DLD1 (cell line): ENCODE data around the gene DCP1B.

Experiments
- in situ Hi-C: cut with HindIII; loops from 2 replicates; pipeline ENCODE4 v1.10.0; 2017; ENCODE audit warnings: low sequenced_read_pairs

DCP1B gene

DNA sequence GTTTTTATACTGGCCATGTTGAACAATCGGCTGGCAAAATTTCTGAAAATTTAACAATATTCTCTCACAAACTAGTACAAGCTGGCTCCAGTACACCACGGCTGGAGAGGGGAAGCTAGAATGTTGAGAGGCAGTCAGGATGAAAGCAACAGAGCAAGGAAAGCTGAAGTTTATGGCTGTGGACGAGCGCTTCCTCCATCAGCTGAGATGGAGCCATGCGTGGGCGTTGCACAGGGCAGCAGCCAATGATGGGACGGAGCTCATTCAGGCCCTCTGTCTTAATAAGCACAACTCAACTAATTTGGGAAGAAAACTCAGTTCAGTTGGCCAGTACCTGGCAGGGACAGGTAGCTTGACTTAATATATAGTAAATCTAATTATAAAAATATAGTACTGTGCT is 14.1 kb upstream of the DCP1B start:
- in situ Hi-C loops, result no loop called here

DNA sequence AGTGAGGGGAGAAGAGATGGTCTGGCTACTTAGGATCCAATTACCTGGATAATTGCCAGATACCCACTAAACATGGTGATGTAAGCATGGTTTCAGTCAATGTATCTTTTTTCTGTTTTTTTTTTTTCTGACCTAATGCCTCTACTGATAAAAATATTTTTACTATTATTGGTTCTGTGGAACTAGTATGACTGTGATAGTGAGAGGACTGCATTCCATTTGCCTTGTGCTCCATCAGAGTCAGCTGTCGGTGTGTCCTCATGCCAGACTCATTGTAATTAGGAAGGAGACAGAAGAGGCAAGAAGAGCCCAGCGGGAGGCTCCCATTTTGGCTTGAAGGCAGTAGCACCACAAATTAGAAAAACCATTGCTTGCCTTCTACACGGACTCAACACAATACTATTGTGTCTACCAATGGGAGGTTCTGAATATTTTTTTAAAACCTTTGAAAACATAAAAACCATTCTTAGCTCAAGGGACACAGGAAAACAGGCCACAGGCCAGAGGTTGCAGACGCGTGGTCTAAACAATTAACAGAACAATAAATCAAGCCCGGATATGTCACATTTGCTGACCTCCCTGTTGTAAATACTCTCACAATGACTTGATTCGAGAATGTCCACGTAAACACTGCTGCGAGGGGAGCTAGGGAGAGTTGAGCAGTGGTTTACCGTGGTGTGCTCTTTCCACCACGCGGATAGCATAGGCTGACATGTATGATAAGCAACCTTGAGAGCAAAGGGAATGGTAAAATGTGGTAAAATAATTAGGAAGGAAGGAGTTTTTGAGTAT is 13.5 kb upstream of the DCP1B start:
- in situ Hi-C loops, result no loop called here

DNA sequence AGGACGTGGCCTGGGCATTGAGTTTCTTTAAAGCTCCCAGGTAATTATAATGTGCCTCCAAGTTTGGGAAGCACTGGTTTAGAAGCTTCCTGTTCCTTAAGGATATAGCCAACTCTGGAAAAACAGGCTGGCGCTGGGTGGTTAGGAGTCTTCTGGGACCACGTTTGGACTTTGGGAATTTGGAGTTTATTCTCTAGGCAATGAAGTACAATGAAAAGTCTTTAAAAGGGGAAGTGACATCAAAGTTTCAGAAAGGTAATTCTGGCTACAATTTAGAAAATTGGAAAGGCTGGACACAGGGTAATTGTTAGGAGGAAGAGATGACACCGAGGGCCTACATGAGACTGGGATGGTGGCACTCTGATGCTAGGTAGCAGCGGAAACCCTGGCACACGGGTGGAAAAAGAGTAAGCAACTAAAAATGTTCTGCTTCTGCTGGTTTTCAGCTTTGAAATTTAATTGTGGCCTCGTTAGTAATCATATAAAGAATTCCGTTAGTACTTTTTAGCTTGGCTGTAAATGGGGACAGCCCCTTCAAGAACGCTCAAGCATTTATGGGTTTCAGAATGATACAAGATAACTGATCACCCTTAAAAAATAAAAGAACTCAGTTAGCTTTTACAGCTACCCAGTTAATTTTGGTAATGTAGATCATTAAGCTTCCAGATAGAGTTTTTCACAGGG is 12.7 kb upstream of the DCP1B start:
- in situ Hi-C loops, result no loop called here

DNA sequence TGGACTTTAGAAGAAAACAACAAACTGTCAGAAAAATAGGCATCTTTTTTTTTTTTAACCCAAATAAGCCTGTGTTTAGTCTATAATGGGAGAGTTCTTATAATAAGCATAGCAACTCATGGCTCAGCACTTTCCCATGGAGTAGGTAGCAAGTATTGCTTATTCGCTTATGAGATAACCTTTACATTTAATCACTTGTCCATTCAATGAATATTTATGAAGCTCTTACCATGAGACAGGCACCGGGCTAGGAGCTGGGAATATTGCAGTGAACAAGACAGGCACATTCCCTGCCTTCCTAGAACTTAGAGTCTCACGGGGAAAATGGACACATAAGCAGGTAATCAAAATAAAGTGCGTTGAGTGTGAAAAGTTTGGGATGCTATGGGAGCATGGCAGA is 10.0 kb upstream of the DCP1B start:
- in situ Hi-C loops, result no loop called here

DNA sequence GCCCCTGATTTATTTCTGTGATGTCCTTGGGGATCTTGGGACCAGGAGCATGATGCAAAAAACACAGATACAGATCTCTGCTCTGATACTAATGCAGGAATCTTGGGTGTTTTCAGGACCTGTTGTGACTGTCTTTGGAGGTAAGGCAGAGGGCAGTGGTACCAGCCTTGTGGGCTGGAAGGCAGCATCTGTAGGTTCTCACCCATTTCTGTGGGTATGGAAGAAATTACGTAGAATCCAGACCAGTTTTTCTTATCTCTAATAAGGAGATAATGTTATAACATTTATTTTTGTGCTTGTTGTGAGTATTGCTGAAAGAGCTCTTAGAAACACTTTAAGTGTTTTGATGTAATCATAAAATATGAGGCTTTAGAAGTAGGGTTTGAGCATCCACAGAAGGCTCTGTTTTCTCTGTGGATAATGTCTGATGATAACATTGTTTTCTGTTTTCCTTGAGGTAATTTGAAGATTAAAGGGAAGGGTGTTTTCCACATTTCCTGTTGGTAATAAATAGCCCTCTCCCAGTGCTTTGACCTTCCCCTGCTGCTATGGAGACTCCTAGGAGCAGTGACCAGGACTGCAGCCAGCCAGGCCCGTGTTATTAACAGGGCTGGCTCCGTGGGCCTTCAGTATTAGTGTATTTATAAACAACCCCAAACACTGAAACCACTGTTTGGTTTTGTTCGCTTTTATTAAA is 9.4 kb upstream of the DCP1B start:
- in situ Hi-C loops, result no loop called here

DNA sequence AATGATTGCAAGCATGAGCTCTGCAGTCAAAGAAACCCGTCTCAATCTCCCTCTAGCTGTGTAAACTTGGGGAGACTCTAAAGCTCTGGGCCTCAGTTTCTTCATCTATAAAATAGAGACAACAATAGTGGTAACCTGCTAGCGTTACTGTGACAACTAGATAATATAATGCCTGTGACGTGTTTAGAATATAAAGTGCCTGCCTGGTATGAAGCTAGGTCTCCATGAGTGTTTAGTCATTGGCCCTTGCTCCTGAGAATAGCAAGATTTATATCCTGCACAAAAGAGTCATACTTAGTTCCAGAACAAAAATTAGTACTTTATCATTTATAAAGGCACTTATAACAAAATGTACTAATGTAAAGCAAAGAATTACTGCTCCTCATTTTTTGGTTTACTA is 8.8 kb upstream of the DCP1B start:
- in situ Hi-C loops, result no loop called here

DNA sequence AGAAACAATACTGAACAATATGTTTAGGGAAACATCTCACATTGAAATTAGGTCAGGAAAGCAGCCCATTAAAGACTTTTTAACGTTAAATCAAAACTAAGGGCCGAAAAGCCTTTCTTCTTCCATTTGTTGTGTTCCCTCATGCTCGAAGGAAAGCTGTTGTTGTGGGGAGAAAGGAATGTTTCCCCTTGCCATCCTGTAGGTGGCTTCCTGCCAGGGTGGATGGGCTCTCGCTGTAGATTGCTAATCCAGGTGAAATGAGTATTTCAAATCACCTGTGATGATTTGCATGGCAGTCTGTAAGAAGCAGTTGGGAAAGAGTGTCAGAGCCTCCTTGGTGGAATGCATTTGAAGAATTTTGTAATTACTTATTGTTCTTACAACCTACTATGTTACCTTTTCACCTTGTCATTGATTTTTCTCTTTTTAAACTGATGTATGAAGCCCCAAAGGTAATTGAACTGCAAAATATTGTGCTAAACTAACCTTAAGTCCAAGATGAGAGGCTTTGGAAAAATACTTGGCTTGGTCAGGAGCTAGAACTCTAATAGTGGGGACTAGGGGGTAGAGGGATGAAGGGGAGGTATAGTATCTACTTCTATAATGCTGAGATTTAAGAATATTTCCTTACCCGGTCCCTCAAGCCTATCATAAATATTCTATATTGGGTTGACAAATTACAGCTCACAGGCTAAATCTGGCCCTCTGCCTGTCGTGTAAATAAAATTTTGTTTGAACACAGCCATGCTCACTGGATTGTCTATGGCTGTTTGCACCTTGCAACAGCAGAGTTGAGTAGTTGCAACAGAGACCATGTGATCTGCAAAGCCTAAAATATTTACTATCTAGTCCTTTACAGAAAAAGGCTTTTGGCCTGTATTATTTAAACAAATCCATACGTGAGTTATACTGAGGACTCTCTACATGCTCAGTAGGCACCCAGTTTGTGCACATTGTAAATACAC is 7.7 kb upstream of the DCP1B start:
- in situ Hi-C loops, result no loop called here

DNA sequence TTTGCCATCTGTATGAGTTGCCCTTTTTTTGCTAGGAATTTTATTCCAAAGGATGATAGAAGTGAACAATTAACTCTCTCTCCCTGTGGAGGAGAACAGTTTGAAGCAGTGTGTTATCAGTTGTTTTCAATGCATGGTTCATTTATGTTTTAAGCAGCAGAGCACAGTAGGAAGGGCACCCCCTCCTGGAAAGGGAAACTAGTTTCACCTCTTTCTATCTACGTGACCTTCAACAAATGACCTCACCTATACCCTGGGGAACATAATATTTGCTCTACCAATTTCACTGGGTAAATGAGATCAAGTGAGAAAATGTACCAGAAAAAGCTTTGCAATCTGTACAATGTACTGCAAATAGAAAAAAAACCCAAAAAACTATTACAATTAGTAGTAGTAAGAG is 5.4 kb upstream of the DCP1B start:
- in situ Hi-C loops, result no loop called here

DNA sequence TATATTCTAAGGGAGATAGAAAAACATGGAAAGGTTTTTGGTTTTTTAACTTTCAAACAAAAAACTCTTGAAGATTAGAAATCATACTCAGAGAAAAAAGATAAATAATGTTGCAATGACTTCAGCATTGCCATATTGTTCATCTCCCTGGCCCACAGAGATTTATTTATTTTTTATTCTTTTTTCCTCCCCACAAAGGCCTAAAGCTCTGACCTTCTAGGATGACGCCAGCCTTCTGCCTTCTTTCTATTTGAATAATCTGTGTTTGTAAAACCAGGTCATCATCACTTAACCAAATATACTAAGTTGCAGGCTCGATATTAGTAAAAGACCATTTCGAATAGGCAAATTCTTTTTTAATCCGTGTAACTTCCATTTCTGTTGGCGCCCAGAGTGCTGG is 4.4 kb upstream of the DCP1B start:
- in situ Hi-C loops, result no loop called here

DNA sequence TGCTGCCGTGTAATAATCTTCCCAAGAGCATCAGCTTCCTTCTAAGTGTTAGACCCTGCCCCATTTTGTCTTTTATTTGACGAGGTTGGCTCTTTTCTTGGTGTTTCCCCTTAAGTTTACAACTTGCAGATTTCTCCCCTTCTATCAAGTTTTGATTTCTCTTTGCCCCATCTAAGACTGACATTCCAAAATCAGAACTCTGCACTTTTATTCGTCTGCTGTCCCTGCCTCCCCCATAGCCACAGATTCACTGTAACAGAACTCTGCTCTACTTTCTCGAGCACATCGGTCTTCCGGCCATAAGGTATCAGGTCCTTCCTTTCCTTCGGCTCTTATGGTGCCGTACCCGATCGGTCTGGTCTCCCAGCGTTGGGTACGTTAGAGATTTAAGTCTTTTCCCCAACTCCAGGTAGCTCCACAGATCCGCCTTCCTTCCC is 563 bp downstream of the DCP1B start:
- in situ Hi-C loops, result no loop called here

DNA sequence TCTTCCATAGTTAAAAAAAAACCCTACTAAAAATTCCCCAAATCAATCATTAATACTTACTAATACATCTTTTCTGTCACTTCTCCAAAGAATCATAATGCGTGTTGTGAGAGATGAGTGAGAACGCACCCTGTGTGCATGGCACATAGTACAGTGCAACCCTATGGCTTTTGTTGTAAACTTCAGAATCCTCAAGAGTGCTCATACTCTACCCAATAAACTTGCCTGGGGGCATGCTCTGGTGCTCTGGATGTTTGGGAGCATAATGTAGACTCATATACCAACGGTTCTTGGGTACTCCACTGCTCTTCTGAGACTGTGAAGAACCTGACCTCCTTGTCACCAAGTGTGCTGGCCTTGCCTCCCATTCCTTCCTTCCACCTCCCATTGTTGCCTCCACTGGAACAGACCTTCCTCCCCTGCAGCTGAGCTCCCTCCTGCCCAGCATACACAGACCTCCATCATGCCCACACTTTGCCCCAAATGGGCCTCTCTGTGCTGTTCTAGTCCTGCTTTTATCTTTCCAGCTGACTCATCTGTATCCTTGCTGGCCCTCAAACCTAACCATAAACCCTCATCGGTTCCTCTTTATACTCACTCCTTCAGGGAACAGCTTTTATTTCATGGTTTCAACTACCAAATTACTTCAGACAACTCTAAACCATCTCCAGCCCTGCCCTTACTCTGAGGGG is 8.9 kb downstream of the DCP1B start:
- in situ Hi-C loops, result no loop called here

DNA sequence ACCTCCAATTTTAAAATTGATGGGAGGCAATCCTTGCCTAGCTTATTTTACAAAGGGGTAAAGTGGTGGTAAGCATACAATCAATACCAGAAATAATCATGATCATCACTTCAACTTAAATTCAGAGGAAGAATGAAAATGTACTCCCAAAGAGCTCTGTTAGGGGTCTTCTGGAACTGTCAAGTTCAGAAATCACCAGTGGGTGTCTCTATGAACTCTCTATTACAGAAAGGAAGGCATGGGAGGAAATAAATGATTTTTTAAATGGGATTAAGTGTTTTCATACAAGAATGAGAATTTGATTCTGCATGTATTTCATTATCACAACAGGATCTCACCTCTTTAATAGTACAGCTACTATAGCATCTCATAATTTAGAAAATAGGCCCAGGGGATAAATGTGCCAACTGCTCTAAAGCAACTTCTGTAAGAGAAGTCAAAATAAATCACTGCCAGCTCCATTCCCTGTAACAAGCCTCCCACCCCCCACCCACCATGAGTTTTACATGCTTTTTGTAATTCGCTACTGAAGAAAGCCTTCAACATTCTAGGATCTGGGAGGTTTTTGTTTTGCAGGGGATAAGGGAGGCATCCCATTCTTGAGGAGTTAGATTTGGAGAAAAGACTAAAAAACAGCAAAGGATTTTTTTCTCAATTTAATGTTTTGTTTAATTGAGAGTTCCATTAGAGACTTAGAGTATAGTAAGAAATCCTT is 9.7 kb downstream of the DCP1B start:
- in situ Hi-C loops, result no loop called here

DNA sequence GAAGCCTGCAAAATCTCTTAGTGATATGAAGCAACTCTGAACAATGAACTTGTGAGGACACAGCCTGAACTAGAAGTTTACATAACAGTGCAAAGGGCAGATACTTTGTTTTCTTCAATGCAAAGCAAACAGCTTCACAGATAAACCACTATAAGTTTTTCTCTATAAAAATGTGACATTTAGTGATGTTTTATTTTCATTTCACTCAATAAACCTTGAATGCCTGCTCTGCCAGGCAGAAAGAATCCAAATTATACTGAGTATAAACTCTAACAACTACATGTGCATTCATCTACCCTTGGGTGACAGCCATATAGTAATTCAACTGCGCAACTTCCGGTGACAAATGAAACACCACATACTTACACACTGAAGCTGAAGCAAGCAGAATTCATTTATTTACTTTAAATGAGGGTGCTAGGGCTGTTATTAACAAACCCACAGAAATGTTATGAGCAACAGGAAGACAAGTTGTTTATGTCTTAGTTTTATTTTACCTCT is 10.3 kb downstream of the DCP1B start:
- in situ Hi-C loops, result no loop called here

DNA sequence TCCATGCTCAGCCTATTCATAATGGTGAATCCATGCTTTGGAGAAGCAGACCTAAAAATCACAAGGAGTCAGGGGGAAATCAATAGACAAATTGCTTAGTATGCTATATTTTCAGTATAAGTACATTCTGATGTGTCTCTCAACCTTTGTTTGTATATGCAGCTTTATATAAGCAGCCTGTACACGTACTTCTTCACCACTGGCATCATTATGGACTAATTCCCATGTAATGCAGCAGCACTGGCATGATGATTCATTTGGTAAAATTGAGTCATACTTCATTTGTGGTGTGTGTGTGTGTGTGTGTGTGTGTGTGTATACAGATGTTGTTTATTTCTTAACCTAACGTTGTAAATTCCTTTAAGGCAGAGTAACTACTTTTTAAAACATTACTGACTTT is 10.9 kb downstream of the DCP1B start:
- in situ Hi-C loops, result no loop called here

DNA sequence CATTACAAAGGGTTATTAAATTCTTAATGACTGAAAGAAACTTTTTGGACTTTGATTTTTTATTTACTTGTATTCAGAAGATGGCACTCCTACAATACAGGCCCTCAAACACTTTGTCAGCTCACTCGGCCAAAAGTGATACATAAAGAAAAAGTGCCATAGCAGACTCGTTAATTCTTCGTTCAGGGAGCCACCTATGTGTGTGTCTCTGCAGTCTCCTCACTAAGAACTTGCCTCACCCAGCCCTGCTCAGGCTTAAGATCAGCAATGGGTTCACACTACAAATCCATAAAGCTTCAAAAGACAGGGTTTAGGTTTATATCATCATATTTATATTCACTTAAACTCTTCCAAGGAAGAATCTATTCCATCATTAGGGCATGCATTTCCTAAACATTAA is 11.5 kb downstream of the DCP1B start:
- in situ Hi-C loops, result no loop called here

DNA sequence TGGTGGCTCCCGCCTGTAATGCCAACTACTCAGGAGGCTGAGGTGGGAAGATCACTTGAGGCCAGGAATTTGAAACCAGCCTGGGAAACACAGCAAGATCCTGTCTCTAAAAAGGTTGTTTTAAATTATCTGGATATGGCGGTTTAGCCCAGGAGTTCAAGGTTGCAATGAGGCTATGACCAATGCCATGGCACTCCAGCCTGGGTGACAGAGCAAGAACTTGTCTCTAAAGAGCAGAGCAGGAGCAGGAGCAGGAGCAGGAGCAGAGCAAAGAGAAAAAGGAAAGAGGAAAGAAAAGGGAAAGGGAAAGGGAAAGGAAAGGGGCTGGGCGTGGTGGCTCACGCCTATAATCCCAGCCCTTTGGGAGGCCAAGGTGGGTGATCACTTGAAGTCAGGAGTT is 15.1 kb downstream of the DCP1B start:
- in situ Hi-C loops, result no loop called here

DNA sequence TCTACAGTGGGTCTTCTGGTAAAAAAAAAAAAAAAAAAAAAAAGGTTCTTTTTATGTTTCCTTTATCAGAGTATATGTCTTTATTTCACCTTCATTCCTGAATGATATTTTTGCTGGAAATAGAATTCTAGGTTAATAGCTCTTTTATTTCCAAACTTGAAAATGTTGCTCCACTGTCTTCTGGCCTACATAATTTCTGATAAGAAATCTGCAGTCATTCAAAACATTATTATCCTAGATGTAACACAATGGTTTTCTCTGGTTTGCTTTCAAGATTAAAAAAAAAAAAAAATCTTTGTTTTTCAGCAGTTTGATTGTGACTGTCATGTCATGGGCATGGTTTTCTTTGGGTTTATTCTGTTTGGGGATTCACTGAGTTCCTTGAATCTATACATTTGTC is 19.5 kb downstream of the DCP1B start:
- in situ Hi-C loops, result no loop called here

DNA sequence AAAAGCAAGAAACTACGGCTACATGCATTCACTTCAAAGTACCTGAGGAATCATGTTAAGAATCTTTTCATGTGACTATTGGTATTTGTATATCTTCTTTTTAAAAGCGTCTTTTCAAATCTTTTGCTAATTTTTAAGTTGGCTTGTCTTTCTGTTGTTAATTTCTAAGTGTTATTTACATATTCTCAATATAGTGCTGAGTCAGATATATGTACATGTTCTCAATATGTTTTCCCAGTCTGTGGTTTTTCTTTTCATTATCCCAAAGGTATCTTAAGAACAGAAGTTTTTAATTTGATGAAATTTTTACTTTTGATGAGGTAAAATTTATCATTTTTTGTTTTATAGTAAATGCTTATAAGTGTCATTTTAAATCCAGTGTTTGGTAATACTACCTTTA is 24.0 kb downstream of the DCP1B start:
- in situ Hi-C loops, result no loop called here

DNA sequence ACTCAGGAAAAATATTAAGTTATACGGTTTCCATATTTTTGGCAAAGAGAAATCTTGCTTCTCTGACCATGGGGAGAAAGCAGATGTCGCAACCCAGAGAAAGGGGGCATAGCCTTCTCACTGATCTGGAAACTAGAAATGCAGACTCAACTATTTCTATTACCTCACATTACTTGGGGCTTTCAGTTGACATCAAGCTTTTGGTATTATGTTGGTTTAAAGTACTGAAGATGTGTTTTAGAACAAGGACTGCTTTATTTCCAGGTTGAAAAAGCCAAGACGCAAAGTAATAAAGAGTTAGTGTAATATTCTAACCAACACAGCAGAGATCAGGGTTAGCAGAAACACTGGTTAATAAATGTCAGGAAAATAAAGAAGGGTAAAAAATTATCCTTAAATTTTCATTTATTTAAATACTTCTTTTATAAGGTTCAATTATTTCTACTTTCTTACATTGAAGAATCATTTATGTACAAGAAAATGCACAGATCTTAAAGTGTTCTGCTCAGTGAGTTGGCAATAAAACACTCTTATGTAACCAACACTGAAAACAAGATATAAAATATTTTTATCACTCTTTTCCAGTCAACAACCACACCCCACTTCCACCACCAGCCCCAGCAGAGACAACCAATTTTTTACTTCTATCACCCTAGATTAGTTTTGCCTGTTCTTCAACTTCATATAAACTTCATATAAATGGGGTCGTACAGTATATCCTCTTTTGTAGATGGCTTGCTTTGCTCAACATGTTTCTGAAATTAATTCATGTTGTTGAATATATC is 26.0 kb downstream of the DCP1B start:
- in situ Hi-C loops, result no loop called here
